GM12873 (cell line): ENCODE data around the gene USH2A.
A peak's percentile ranks its signal among the peaks of the same experiment; 100 is the strongest.

ENCODE experiments used
- CTCF ChIP-seq: IDR thresholded peaks from 2 replicates; pipeline ENCODE4 v1.5.1; 2012; ENCODE audit warnings: low read depth, mild to moderate bottlenecking, moderate library complexity, low read length, control low read depth; ENCODE audit not compliant: insufficient read depth; ENCODE audit errors: missing control alignments

Gene USH2A

GRCh38 chr1:216014086-216014485, 409.2 kb downstream of the USH2A start:
- no peak for TF ChIP-seq CTCF

GRCh38 chr1:216005916-216006315, 417.3 kb downstream of the USH2A start:
- TF ChIP-seq CTCF = no peak

- peak; percentile 43 for TF ChIP-seq CTCF
Observed at GRCh38 chr1:215992620-215993019, 430.6 kb downstream of the USH2A start.

- TF ChIP-seq CTCF = no peak
Observed at GRCh38 chr1:215987092-215987875, 436.0 kb downstream of the USH2A start.

GRCh38 chr1:215986401-215986800, 436.8 kb downstream of the USH2A start:
- no peak for TF ChIP-seq CTCF

GRCh38 chr1:215983680-215984079, 439.6 kb downstream of the USH2A start:
- TF ChIP-seq CTCF = no peak

- TF ChIP-seq CTCF = no peak
Observed at GRCh38 chr1:215971793-215972441, 451.3 kb downstream of the USH2A start.
